ENCODE data around the gene PRPF19.

DNA sequence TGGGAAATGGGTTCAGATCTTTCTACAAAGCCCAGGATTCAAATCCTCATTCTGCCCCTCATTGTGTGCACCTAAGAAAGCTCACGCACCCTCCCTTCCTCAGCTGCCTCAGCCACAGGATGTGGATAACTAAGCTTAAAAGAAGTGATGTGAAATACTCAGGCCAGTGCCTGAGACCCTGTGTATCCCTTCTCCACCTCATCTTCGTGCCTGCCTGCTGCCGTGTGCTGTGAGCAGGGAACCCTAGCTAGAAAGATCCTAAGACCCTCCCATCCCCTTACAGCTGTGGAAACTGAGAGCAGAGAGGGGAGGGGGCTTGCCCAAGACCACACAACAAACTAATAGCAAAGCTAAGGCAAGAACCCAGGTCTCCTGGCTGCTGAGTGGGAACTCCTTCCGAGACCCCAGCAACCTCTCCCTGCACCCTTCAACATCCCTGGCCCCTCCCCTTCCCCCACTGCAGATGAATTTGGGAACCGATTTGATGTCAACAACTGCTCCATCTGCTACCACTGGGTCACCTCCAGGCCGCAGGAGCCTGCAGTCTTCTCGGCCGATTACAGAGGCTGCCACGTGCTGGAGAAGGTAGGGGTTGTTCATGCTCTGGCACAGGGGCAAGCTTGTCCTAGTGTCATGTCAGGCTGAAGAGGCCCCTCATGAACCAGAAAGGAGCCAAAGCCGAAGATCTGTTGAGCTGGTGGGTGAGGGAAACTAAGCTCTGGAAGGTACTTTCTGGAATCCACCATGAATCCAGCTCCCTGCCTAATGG is 37.5 kb downstream of the PRPF19 start:
- TF ChIP-seq POLR2A (IDR thresholded peaks at IDR 0.05; ENCODE audit: low read depth, low read length) (no peak), TAF1 (IDR thresholded peaks at IDR 0.05; ENCODE audit: low read depth, low read length) (no peak)
